Renal cortex interstitium (tissue), 11 donors: ENCODE data around the gene NEUROG3. TPM values are rescaled to one million over a fixed set of nuclear protein-coding genes. Genes with fewer than 3 reads are reported as not detected.
"Not testable (repeated sequence)": the region's sequence is repeated elsewhere in the genome, so short reads cannot be mapped to it uniquely, and the experiment has no call there.

ENCODE experiments used
- DNase-seq, 11 donors: peaks; one replicate each; pipeline ENCODE4 v3.0.0-alpha.2; 2013; ENCODE audit warnings: low read depth in 9 of 11, low spot score in 4 of 11; ENCODE audit errors: extremely low read depth in 1 of 11
- polyA plus RNA-seq, 3 donors: library from polyadenylated mRNA; unstranded; fragments of 120-200 nt; gene quantifications; one replicate each; pipeline ENCODE4 v1.2.1, GENCODE V29; 2013; ENCODE audit not compliant: insufficient read length in 3 of 3

Gene NEUROG3
- polyA plus RNA-seq, 3 donors, result not detected

GRCh38 chr10:69536521-69536920 lies 36.7 kb downstream of the NEUROG3 start:
- not testable (repeated sequence) for DNase-seq

- no peak for DNase-seq
These were observed 39.6 kb downstream of the NEUROG3 start for GRCh38 chr10:69533658-69534057.

- DNase-seq, result no peak
These were observed 45.3 kb downstream of the NEUROG3 start for GRCh38 chr10:69527961-69528360.

Other genes with a start within 250 kb of the NEUROG3 start
- gene TACR2, start 156.5 kb downstream of the NEUROG3 start, polyA plus RNA-seq, result under 1 TPM in 2 of 3 donors, not detected in 1; 0.18 to 0.47 TPM
- gene TSPAN15, start 122.0 kb downstream of the NEUROG3 start, polyA plus RNA-seq, result 10 to 100 TPM; 42.3 to 56.0 (median 46.8) TPM
- gene FAM241B, start 56.8 kb upstream of the NEUROG3 start, polyA plus RNA-seq, result 10 to 100 TPM in 1 of 3 donors, 1 to 10 TPM in 2; 9.4 to 10.0 (median 9.9) TPM
- gene COL13A1, start 228.5 kb upstream of the NEUROG3 start, polyA plus RNA-seq, result 10 to 100 TPM; 23.1 to 28.3 (median 23.4) TPM